Sciatic nerve (tissue), 2 donors: ENCODE results near the gene ASMTL. TPM values are rescaled to one million over a fixed set of nuclear protein-coding genes. Genes with fewer than 3 reads are reported as not detected.
A peak's percentile ranks its signal among the peaks of the same experiment; 100 is the strongest.
"Not testable (repeated sequence)": the region's sequence is repeated elsewhere in the genome, so short reads cannot be mapped to it uniquely, and the experiment has no call there.

Experiments used
- ATAC-seq: fragments of 200-7000 bp; cut with Tn5 transposase; one replicate; pipeline ENCODE4 v1.9.1; 2020; ENCODE audit warnings: mild to moderate bottlenecking, moderate library complexity
- DNase-seq: peaks from one replicate; pipeline ENCODE4 v3.0.0-alpha.2; 2020; ENCODE audit warnings: low spot score
- intact Hi-C: fragments of 100-400 bp; cut with DNase I; formaldehyde crosslinking; loops from one replicate; pipeline ENCODE4 v1.14.2; 2022
- total RNA-seq: library from RNA; stranded (reverse); fragmentation: NEBNext Ultra II Directional; extraction: Animal tissue kit (Norgen Biotek cat#: 25700); gene quantifications from one replicate; pipeline ENCODE4 v1.2.1, GENCODE V29; 2021
- donor health status: DM: no; HTN: no; CAD: no.
- donor health status: DM: no; HTN: no; CAD: no.

The ASMTL gene
- total RNA-seq, 1 donor from 2014 or later = 35.0 TPM

DNA sequence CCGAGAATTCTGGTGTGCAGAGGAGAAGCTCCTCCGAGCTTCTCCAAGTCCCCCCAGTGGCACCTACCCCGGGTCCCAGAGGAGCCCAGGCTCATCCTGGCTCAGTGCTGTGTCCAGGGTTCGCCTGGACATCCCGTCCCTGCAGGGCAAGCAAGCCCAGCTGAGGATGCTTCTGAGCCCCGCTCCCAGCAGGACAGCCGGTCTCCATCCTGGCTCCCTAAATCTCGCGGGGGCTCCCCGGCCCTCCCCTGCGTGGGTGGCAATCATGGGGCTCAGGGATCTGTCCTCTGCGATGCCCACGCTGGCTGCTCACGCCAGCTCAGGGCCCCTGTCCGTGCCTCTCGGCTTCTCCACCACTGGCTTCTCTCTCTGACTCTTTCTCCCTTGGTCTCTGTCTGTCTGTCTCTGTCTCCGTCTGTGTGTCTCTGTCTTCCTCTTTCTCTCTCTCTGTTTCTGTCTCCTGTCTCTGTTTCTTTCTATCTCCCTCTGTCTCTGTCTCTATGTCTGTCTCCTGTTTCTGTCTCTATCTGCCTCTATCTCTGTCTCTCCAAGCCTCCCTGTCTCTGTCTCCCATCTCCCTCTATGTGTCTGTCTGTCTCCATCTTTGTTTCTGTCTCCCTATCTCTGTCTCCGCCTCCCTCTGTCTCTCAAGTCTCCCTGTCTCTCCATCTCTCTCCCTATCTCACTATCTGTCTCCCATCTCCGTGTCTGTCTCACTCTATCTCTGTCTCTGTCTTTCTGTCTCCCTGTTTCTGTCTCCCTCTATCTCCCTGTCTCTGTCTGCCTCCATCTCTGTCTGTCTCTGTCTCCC lies 33.0 kb downstream of the ASMTL start:
- no peak for ATAC-seq
- DNase-seq = peak; percentile 47
- intact Hi-C loops = no loop called here

DNA sequence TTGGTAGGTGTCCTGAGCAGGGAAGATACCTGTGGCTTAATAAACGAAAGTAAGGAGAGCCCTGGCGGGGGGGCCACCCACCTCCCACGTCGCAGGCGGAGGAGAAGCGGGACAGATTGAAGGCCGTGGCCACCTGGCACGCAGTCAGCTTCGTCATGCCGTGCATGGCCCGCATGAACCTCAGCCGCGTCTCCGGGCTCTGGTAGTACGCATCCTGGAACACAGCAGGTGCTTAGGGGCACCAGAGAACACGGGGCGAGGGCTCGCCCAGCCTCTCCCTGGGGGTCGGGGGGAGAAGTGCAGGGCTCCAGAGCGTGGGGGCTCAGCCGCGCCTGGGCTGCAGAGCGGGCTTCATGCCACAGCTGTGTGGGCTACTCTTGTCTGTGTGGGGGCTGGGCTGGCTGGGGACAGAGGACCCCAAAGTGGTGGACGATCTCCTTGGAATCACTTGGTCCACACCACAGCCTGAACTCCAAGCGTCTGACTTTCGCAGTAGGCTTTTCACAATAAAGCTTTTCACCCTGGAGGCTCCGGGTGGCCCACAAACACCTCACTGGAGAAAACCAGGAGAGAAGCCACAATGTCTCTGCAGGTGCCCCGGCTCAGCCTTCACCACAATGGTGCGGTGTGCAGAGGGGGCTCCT lies 33.7 kb downstream of the ASMTL start:
- peak; percentile 26 for ATAC-seq
- peak; percentile 61 for DNase-seq
- intact Hi-C loops = no loop called here

DNA sequence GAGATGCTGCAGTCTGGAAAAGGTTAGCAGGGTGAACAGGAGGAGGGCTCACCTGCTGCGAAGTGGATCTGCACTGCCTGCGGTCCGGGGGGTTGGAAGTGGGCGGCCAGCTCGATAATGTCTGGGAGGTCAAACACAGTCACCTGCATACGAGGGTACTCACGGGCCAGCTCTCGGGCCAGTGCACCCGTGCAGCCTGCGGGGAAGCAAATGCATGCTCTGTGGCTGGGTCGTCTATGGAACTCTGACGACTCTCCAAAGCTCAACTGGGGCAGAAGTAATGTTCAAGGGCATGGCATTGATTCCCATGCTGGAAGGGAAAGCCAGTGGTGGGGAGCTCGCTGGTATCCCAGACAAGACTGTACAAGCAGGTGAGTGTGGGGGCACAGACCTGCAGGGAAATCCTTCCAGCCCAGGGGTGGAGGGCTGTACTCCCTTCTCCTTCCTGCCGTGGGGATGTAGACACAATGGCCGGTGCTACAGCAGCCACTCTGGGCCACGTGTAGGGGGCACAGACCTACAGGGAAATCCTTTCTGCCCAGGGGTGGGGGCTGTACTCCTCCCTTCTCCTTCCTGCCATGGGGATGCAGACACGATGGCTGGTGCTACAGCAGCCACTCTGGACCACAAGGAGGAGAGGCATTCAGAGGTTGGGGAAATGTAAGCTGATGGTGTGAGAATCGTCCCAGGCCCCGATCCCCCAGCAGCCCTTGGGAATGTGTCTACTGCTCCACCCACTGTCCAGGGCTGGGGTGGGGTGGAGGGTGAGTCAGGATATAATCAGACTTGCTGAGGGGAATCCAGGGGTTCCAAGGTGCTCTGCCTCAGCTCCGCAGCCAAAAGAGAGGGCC lies 34.6 kb downstream of the ASMTL start:
- peak; percentile 54 for DNase-seq
- intact Hi-C loops = no loop called here
- ATAC-seq = no peak

DNA sequence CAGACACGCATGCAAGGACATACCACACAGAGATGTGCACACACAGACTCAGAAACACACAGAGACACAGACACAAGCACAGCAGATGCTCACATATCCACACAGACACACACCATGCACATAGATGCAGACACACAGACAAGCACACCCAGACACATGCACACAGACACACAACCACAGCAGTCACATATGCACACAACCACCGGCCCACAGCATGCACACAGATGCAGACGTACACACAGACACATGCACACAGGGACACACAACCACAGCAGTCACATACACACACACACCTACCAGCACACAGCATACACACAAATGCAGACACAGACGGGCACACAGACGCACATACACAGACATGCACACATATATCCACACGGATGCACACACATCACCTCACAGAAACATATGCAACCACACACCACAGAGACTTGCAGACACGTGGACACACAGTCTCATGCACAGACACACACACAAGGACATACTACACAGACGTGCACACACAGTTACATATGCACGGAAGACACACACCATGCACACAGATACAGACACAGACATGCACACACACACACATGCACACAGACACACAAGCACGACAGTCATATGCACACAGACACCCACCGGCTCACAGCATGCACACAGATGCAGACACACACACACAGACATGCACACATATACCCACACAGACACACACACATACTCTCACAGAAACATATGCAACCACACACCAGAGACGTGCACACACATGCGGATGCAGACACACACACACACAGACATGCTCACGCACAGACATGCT lies 35.5 kb downstream of the ASMTL start:
- intact Hi-C loops = no loop called here
- DNase-seq (peak; percentile 6), ATAC-seq (no peak)

DNA sequence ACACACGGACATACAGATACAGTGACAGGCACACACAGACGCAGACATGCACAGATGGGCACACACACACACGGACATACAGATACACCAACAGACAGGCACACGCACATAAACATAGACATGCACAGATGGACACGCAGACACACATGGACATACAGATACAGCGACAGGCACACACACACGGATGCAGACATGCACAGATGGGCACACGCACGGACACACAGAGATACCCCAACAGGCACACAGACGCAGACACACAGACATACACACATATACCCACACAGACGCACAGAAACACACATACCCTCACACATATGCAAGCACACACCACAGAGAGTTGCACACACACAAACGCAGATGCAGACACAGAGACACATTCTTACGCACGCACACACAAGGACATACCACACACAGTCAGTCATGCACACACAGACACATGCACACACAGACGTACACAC lies 36.4 kb downstream of the ASMTL start:
- ATAC-seq (no peak), DNase-seq (no peak)
- intact Hi-C loops = no loop called here

DNA sequence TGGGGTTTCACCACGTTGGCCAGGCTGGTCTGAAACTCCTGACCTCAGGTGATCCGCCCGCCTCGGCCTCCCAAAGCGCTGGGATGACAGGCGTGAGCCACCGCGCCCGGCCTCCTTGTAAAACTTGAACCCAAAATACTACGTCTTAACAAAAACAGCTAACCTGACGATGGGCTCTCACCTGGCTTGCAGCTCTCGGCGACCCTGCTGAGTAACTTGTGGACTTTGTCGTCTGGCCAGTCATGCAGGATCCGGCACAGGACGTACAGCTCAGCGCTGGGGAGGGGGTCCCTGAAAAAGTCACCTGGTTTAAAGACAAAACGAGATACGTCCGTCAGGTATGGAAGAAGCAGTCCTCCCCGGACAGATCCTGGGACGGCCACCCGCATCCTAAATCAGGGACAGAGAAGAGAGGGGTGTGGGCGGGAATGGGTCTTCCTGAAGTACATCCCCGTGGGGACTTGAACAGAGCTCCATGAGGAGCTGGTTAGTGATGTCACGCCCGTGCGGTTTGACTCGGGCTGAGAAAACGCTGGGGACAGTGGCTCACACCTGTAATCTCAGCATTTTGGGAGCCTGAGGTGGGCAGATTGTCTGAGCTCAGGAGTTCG lies 40.1 kb downstream of the ASMTL start:
- intact Hi-C loops = no loop called here
- DNase-seq = peak; percentile 49
- no peak for ATAC-seq

DNA sequence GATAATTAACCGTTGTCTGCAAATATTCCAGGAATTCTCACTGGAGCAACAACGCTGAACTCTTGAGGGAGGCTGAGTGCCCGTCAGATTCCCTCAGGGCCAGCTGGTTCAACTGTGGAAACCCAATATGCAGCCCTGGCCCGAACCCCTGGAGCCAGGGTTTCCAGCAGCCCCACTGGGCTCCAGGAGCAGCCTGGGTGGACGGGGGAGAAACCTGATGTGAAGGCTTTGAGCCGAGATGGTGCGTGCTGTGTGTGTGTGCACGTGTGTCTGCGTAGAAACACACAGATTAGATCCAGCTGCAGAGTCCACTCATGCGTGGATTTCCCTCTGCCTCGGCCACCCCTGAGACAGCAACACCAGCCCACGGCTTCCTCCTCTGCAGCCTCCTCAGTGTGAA lies 41.4 kb downstream of the ASMTL start:
- intact Hi-C loops = no loop called here
- DNase-seq (peak; percentile 46), ATAC-seq (peak; percentile 17)

DNA sequence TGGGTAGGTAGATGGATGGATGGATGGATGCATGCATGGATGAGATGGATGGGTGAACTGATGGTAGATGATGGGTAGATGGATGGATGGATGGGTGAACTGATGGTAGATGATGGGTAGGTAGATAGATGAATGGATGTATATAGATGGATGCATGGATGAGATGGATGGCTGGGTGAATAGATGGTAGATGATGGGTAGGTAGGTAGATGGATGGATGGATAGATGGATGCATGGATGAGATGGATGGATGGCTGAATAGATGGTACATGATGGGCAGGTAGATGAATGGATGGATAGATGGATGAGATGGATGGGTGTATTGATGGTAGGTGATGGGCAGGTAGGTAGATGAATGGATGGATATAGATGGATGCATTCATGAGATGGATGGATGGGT lies 45.7 kb downstream of the ASMTL start:
- intact Hi-C loops = no loop called here
- ATAC-seq = no peak

DNA sequence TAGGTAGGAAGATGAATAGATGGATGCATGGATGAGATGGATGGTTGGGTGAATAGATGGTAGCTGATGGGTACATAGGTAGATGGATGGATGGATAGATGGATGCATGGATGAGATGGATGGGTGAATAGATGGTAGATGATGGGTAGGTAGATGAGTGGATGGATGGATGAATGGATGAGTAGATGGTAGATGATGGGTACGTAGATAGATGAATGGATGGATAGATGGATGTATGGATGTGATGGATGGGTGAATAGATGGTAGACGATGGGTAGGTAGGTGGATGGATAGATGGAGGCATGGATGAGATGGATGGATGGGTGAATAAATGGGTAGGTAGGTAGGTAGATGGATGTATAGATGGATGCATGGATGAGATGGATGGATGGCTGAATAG lies 46.9 kb downstream of the ASMTL start:
- ATAC-seq, intact Hi-C loops, DNase-seq: not testable (repeated sequence)

More for the DNA sequence above, 45.7 kb downstream of the ASMTL start:
- DNase-seq = no peak

DNA sequence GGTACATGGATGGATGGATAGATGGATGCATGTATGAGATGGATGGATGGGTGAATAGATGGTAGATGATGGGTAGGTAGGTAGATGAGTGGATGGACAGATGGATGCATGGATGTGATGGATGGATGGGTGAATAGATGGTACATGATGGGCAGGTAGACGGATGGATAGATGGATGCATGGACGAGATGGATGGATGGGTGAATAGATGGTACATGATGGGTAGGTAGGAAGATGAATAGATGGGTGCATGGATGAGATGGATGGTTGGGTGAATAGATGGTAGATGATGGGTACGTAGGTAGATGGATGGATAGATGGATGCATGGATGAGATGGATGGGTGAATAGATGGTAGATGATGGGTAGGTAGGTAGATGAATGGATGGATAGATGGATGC lies 48.8 kb downstream of the ASMTL start:
- intact Hi-C loops, ATAC-seq, DNase-seq: not testable (repeated sequence)

DNA sequence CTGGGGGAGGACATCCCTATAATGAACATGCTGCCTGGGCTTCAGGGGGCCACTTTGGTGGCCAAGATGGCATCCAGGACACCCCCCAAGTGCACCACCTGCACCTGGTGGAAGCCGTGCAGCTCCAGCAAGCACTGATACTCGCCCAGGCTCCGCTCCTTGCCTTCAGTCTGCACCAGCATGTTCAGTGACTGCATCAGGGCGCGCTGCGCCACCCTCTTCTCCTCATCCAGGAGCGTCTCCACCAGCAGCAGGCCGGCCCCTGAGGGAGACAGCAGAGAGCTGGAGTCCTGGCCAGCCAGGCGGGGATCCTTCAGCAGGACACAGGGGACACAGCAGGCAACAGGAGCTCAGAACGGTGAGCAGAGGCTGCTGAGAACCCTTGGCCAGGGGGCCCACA lies 49.5 kb downstream of the ASMTL start:
- DNase-seq = peak; percentile 51
- ATAC-seq = no peak
- intact Hi-C loops = no loop called here

DNA sequence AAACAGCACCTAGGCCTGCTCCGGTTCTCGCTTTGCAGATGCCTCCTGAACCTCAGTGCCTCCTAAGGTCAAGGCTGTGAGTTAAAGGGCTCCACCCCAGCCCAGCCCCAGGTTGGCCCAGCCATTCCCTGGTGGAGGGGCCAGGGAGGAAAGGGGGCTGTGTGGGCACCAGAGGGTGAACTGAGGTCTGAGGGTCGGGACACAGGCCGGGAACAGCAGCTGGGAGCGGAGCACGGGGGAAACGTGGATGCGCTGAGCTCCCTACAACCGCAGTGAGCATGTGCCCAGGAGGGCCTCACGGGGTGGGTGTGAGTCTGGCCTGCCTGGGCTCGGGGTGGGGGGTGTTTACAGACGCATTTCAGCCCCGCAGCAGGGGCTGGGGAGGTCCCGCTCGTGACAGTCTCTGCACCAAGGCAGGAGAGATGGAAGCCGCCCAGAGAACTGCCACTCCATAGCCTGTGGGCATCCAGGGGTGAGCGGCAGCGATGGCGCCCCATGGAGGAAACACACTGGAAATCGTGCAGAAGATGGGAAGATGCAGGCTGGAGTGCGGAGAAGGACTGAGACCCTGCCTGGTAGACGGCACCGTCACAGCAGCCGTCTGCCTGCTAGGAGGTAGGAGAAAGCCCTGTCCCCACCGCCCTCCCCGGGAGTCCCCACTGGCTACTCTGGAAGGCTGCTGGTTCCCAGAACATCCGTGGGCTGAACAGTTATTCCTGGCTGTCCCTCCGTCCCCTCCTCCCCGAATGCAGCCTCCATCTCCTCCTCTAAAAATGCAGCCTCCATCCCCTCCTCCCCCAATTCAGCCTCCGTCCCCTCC lies 50.9 kb downstream of the ASMTL start:
- intact Hi-C loops = no loop called here
- peak; percentile 52 for DNase-seq
- ATAC-seq = peak; percentile 39

DNA sequence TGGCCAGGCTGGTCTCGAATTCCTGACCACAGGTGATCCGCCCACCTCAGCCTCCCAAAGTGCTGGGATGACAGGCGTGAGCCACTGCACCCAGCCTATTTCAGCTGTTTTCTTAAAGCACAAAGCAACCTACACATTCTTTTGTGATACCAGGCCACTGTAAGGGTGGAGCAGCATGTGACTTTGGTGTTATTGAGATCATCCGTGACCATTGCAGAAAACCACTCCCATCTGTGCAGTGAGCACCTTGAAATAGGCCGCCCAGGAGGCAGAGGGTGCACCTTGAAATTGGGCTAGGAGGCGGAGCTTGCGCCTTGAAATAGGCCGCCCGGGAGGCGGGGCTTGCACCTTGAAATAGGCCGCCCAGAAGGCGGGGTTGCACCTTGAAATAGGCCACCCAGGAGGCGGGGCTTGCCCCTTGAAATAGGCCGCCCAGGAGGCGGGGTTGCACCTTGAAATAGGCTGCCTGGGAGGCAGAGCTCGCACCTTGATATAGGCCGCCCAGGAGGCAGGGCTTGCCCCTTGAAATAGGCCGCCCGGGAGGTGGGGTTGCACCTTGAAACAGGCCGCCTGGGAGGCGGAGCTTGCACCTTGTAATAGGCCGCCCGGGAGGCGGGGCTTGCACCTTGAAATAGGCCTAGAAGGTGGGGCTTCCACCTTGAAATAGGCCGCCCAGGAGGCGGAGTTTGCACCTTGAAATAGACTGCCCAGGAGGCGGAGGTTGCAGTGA lies 51.8 kb downstream of the ASMTL start:
- DNase-seq (peak; percentile 56), ATAC-seq (no peak)
- intact Hi-C loops = no loop called here

DNA sequence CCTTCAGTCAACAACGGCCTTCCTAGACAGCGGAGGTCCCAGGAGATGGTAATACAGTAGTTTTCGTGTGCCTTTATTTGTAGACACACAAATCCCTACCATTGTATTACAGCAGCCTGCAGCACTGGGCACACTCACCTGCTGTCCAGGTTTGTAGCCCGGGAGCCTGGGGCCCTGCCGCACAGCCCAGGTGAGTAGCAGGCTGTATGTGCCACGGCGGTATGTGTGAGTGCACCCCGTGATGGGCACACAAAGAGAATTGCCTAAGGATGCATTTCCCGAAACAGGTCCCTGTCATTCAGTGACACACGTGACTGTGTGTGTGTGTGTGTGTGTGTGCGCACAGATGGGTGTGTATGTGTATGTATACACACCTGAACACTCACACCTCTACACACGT lies 52.7 kb downstream of the ASMTL start:
- intact Hi-C loops = no loop called here
- ATAC-seq (no peak), DNase-seq (peak; percentile 32)

DNA sequence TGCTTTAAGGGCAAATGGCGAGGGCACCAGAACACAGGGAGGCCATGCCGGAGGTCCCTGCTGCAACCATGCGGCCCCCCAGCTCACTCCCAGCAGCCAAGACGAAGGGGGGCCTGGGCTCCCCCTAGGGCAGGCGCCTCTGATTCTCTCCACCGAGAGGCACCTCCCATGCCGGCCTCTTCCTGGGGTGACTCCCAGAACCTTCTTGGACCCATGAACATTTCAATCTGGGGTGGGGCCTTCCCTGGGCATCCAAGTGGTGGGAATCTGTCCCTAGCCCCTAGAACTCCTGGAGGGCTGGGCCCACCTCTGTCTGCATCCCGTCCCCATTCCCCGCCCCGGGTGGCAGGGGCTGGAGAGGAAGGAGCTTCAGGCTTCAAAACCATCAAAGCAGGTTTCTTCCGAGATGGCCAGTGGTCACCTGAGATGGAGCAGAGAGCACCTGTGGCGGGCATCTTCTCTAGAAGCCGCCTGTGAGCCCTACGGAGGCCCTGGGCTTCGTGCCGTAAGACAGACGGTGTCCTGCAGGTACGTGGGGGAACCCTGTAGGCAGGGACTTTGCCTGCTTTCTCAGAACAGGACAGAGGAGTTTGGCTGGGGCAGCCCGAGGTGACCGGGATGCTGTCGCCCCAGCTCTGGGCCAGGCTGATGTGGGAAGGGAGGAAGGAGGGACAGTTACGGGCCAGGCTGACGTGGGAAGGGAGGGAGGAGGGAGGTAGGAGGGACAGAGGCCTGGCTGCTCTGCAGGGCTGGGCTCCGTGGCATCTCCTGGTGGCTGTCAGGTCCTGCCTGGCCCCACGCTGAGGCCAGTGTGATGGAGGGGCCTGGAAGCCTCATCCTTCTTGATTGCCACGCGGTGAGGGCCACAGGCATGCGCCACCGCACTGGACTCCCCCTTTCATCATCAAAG lies 54.0 kb downstream of the ASMTL start:
- intact Hi-C loops = no loop called here
- no peak for ATAC-seq
- DNase-seq = peak; percentile 55
